GM19240 (cell line): ENCODE results near the gene FBXO39.
"Not testable (repeated sequence)": the region's sequence is repeated elsewhere in the genome, so short reads cannot be mapped to it uniquely, and the experiment has no call there.

ENCODE experiments used
- DNase-seq: peaks from one replicate; pipeline ENCODE4 v3.0.0; 2011; ENCODE audit warnings: low spot score; ENCODE audit not compliant: insufficient read length

FBXO39 gene

GRCh38 chr17:6789146-6789545 is 13.1 kb downstream of the FBXO39 start:
- no peak for DNase-seq

DNA sequence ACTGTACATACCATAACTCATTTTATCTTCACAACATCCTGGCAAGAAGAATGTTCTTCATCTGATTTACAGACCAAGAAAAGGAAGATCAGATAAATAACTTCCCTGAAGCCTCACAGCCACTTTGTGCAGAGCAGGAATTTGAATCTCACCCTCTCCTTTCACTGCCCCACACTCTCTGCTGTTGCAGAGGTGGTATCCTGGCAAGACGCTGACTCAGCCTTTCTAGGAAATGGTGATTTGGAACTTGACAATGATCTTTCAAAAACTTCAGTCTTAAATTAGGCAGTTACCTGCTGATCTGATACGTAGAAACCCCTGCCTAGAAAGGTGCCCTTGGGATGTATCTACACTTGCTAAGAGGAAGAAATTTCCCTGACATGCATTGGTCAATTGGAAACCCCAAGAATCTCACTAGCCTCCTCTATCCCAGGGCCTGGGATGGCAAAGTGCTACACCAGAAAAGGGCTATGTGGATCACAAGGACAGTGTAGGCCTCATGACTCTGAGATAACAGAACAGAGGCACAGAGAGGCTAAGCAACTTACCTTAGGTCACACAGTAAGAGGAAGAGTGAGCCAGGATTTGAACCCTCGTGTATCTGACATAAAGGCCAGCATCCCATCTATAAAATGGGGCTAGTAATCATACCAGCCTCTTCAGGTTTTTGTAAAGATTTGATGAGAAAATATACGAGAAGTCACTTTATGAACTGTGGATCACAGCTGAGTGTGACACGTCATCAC is 17.9 kb downstream of the FBXO39 start:
- DNase-seq = no peak

DNA sequence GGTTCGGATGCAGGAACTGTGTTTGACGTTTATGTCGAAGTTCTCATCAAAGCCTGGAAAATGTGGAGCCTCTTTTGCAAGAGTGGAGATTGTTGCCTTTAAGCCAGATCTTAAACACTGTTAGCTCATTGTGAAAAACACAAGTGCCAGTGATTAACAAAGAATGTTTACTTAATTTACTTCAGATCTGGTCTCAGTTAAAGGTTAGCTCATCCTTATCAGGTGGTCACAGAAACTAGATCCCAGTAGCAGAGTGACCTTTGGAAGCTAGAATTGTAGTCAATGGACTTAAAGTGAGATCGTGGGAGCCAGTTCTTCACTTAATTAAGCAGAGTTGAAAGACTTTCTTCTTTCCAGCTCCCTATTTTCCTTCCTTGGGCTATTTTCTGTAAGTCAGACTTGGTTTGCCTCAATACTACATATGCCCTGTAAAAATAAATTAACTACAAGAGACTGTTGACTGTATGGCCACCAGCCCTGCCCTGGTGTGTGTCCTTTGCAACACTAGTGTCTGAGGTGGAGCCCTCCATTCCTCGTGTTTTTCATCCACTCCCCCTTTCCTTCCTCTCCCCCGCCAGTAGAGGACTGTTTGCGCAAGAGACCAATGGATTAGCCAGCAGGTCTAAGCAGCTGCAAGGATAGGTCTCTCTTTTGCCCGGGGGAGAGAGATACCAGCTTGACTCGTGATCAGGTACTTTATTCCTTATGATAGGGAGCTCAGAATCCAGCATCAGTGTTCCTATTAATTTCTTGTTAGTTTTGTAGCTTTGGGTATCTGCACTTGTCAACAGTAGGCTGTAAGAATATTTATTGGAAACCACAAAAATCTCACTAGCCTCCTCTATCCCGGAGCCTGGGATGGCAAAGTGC is 20.2 kb downstream of the FBXO39 start:
- DNase-seq = no peak

GRCh38 chr17:6796887-6797490 is 21.0 kb downstream of the FBXO39 start:
- no peak for DNase-seq

DNA sequence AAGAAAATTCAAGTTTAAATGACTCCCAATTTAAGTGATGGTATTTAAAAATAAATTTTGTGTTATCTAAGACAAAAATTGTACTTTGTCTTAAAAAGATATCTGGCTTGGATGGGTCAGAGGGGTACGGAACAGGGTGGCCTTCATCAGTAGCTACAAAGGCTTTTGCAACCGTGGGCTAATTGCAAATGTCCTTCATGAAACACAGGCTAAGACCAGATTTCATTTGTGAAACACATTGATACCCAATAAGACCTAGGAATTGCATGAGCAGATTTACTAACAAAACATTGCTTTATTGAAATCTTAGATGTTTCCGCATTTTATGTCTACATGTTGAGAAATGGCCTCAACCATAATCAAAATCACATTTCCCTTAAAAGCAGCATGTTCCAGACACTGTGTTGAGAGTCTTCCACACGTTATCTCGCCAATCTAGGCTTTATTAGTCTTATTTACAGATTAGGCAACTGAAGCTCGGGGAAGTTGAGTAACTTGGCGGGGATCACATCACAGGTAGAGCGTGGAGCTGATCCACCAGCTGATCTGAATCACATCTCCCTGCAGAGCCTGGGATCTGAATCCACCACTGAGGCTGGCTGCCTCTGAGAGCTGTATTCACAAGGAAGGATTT is 21.8 kb downstream of the FBXO39 start:
- DNase-seq = no peak

GRCh38 chr17:6799738-6800137 is 23.7 kb downstream of the FBXO39 start:
- DNase-seq = no peak

DNA sequence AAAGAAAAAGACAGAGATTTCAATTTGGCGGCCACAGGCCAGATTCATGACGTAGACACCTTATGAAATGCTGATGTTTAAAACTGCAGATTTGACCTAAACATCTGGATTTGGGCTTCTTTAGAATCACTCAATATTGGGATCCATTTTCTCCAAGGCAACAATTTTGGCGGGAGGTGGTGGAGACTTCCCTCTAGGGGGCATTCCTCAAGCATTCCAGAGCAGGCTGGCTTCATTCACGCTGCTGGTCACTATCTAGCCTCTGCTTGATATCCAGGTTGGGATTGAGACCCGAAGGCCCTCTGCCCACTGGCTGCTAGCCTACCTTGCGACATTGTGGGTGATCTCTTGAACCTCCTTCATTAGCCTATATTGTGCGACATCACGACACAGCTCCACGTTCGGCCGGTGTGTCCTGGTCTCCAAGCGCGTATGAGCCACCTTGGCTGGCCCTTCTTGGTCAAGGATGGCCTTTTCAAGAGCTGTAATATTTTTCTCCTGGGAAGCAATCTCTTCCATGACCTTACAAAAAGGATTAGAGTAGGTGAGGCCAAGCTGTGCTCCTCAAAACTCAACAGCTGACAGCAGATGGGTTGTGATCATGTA is 24.5 kb downstream of the FBXO39 start:
- no peak for DNase-seq

GRCh38 chr17:6811510-6811909 is 35.5 kb downstream of the FBXO39 start:
- no peak for DNase-seq

DNA sequence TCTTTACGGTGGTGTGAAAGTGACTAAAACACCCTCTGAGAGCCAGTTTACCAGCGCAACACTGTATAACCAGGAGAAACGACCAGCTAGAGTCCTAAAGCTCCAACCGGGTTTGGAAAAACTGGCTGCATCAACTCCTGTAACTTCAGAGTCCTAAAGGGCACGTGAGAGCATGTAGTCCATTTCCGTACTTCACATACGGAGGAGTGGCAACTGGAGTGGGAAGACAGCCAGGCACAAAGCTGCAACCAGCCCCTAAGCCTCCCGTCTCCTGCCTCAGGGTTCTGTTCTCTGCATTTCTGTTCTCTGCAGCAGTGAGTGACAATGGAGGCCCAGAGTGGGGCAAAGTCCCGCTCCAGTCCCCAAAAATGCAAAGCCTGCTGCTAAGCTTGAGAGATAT is 36.3 kb downstream of the FBXO39 start:
- no peak for DNase-seq

GRCh38 chr17:6815775-6816174 is 39.8 kb downstream of the FBXO39 start:
- no peak for DNase-seq

DNA sequence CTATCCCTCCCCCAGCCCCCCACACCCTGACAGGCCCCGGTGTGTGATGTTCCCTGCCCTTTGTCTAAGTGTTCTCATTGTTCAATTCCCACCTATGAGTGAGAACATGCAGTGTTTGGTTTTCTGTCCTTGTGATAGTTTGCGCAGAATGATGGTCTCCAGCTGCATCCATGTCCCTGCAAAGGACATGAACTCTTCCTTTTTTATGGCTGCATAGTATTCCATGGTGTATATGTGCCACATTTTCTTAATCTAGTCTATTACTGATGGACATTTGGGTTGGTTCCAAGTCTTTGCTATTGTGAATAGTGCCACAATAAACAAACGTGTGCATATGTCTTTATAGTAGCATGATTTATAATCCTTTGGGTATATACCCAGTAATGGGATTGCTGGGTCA is 40.4 kb downstream of the FBXO39 start:
- DNase-seq = not testable (repeated sequence)

- no peak for DNase-seq
Observed at GRCh38 chr17:6818938-6819337, 42.9 kb downstream of the FBXO39 start.

GRCh38 chr17:6823011-6823442 is 47.0 kb downstream of the FBXO39 start:
- no peak for DNase-seq

DNA sequence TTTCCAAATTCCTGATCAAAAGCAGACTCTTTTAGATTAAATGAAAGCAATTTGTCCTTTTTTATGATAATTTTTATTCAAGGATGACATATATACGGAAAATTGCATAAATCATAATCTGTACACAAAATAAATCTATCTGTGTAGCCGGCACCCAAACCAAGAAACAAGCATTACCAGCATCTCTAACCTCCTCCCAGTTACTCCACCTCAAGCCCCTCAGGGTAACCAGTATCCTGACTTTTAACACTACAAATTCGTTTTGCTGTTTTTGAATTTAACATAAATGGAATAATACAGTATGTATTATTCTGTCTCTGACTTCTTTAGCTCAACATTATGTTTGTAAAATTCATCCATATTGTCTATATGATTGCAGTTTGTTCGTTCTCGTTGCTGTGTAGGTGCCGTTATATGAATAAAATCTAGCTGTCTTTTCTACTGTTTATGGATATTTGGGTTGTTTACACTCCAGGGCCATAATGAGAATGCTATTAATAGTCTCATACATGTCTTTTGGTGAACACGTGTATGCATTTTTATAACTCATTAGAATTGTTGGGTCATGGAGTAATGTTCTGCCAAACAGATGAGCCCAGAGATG is 54.5 kb downstream of the FBXO39 start:
- no peak for DNase-seq

- peak; percentile 42 for DNase-seq
Observed at GRCh38 chr17:6831661-6832263, 55.7 kb downstream of the FBXO39 start, which contains the start of gene TEKT1. TEKT1 (minus strand) TSS chr17:6831729; CDS start chr17:6830376, 1,353 bp downstream.
